Esophagus (tissue), 2 donors: ENCODE measurements around the gene BAG5. TPM values are rescaled to one million over a fixed set of nuclear protein-coding genes. Genes with fewer than 3 reads are reported as not detected.

Source experiments
- H3K27ac ChIP-seq, 2 donors: one replicate each; pipeline ENCODE4 v1.5.1; 2013; ENCODE audit warnings: low read depth in 2 of 2, mild to moderate bottlenecking in 2 of 2, inconsistent platforms in 1 of 2, low read length in 1 of 2, moderate library complexity in 1 of 2
- H3K27me3 ChIP-seq, 2 donors: one replicate each; pipeline ENCODE4 v1.6.1; 2013; ENCODE audit warnings: low read length in 2 of 2, control low read depth in 1 of 2, mild to moderate bottlenecking in 1 of 2; ENCODE audit not compliant: insufficient read depth in 2 of 2, control insufficient read depth in 1 of 2
- H3K36me3 ChIP-seq, 2 donors: one replicate each; pipeline ENCODE4 v1.6.1; 2013; ENCODE audit warnings: low read length in 1 of 2; ENCODE audit not compliant: control insufficient read depth in 2 of 2, insufficient read depth in 2 of 2
- H3K4me1 ChIP-seq, 2 donors: one replicate each; pipeline ENCODE4 v1.6.1; 2013; ENCODE audit warnings: low read length in 1 of 2; ENCODE audit not compliant: control insufficient read depth in 2 of 2, insufficient read depth in 2 of 2
- H3K4me3 ChIP-seq, 2 donors: one replicate each; pipeline ENCODE4 v1.5.1; 2013; ENCODE audit warnings: low read length in 2 of 2, mild to moderate bottlenecking in 2 of 2, low read depth in 1 of 2, moderate library complexity in 1 of 2
- H3K9me3 ChIP-seq, 2 donors: one replicate each; pipeline ENCODE4 v1.6.1; 2013; ENCODE audit warnings: mild to moderate bottlenecking in 2 of 2, low read depth in 1 of 2, low read length in 1 of 2, moderate library complexity in 1 of 2; ENCODE audit not compliant: control insufficient read depth in 2 of 2, insufficient read depth in 1 of 2
- WGBS, 2 donors: extraction: QIAGEN DNeasy Blood & Tissue Kit; methylation state at CpG; one replicate each; pipeline ENCODE4 v1.1.7; 2013; 5-methylcytosine and 5-hydroxymethylcytosine counted together
- polyA plus RNA-seq, 2 donors: library from polyadenylated mRNA; stranded (reverse); fragments of 200-250 nt; gene quantifications; one replicate each; pipeline ENCODE4 v1.2.3, GENCODE V29; 2013
- donor health status: healthy with polysubstance abuse.
- donor health status: Bipolar disorder and iron deficiency.

Gene BAG5
- polyA plus RNA-seq, 2 donors: 7.1 to 12.7 TPM

- H3K36me3 ChIP-seq: peaks cover 0 to 8% of the 10 kb centered on the region in 2 donors
- H3K27me3 ChIP-seq: no peaks in the 10 kb centered on the region
- WGBS, 2 donors: 60 to 66% methylated on average over 6 of the region's 6 CpGs
- no peaks in the 10 kb centered on the region for H3K9me3 ChIP-seq
- H3K4me1 ChIP-seq: peaks cover 2 to 7% of the 10 kb centered on the region in 2 donors
- H3K27ac ChIP-seq: no peak overlapping the region
- H3K4me3 ChIP-seq: no peak overlapping the region
Measured at GRCh38 chr14:103593577-103593976, 31.1 kb upstream of the BAG5 start.

DNA sequence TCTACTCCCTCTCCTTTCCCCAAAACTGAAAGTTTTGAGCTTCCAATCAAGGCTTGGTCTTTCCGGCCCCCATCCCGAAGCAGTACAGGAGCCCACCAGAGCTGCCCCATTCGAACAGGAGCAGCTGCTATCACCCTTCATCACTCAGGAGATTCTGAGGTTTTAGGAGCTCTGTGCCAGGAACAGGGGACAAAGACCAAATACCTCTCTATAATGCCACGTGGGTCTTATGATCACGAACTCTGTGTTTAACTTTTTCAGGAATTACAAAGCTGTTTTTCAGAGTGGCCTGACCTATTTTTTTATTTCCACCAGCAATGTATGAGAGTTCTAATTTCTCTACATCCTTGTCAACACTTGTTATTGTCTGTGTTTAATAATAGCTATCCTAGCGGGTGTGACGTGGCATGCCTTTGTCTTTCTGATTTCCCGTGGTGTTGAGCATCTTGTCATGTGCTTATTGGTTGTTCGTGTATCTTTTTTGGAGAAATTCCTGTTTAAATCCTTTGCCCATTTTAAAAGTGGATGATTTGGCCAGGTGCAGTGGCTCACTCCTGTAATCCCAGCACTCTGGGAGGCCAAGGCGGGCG, 22.0 kb upstream of the BAG5 start:
- Histone ChIP-seq H3K4me3 (no peak overlapping the region), H3K27ac (no peak overlapping the region), H3K36me3 (peaks cover 0 to 12% of the 10 kb centered on the region in 2 donors), H3K27me3 (no peaks in the 10 kb centered on the region), H3K4me1 (peaks cover 0 to 8% of the 10 kb centered on the region in 2 donors), H3K9me3 (no peaks in the 10 kb centered on the region)
- 86 to 88% methylated on average over 11 of the region's 11 CpGs for WGBS, 2 donors

DNA sequence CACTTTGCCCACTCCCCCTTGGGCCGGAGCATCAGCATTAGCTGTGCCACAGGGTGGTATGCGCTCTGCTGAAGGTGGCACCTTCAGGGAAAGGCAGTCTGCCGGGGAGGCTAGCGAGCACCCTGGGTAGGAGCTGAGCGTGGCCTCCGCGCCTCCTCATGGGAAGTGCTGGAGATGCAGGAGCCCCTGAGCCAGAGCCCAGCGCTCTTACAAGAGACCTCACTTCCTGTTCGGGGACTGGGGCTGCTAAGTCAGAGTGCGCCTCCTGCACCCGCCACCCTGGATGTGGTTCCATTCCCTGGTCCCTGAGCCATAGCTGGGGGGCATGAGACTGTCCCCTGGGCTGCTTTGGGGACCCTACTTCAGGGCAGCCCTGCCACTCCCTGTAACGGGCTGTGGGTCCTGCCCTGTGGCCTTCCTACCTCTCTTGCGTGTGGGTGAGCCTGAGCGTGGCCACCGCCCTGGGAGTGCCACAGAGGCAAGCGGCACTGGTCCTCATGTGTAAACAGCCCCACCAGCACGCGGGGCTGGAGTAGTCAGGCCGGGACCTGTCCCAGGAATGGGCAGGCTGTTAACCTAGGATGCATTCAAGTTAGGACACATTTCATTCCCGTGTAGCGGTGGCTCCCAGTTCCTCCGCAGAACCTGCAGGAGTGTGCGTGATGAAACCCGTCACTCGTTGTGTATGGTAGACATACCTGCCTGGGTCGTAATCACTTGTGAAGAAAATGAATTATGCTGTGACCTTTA, 19.7 kb upstream of the BAG5 start:
- H3K4me1 ChIP-seq: peaks cover 0 to 10% of the 10 kb centered on the region in 2 donors
- H3K27me3 ChIP-seq: no peaks in the 10 kb centered on the region
- peaks cover 0 to 14% of the 10 kb centered on the region in 2 donors for H3K36me3 ChIP-seq
- WGBS, 2 donors: 65 to 71% methylated on average over 26 of the region's 26 CpGs
- no peak overlapping the region for H3K4me3 ChIP-seq
- H3K27ac ChIP-seq: peak overlapping the region; percentile 67 to 77
- H3K9me3 ChIP-seq: no peaks in the 10 kb centered on the region

DNA sequence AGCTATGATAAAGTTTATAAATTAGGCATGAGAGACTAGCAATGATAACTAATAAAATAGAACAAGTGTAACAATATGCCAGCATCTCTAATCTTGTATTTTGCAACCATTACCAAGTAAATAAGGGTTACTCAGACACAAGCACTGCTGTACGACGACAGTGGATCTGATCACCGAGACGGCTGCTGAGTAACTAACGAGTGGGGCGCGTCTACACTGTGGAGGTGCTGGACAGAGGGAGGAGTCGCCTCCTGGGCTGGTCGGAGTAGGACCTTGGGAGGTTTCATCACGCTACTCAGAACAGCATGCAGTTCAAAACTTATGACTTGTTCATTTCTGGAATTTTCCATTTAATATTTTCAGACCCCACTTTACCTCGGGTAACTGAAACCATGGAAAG, 18.7 kb upstream of the BAG5 start:
- Histone ChIP-seq H3K36me3 (peaks cover 0 to 14% of the 10 kb centered on the region in 2 donors), H3K27ac (peak overlapping the region in 1 of 2 donors; percentile 47), H3K9me3 (no peaks in the 10 kb centered on the region), H3K4me1 (peaks cover 0 to 12% of the 10 kb centered on the region in 2 donors), H3K27me3 (no peaks in the 10 kb centered on the region), H3K4me3 (no peak overlapping the region)
- 85 to 91% methylated on average over 11 of the region's 11 CpGs for WGBS, 2 donors

DNA sequence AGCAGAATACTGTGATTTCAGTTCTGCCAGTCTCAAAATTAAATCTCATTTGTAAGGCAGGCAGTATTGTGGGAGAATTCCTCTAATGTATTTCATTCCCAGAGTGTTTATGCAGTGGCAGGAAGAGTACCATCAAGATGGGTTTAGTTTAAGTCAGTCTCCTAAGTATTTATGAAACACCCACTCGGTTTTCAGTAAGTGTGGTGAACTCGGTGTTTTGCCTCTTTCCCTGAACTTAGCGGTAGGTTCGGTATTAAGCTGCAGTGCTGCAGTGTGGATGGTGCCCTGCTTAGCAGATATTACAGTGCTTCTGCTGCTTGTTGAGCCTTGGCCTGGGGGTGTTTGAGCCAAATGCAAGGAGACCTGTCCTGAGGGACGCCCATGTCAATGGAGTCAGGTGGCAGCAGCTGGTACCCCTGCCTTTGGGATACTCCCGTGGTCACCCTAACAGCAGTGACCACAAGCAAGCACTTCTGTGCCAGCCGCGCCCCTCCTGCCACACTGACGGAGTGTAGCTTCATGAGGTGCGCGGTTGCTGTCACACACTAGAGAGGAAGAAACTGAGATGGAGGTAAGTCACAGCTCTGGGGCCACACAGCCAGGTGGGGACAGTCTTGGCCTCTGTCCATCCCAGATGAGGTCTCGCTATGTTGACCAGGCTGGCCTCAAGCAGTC, 16.1 kb upstream of the BAG5 start:
- Histone ChIP-seq H3K9me3 (no peaks in the 10 kb centered on the region), H3K27ac (no peak overlapping the region), H3K27me3 (no peaks in the 10 kb centered on the region), H3K36me3 (peaks cover 0 to 20% of the 10 kb centered on the region in 2 donors), H3K4me1 (peaks cover 2 to 19% of the 10 kb centered on the region in 2 donors), H3K4me3 (no peak overlapping the region)
- WGBS, 2 donors: 89 to 90% methylated on average over 12 of the region's 12 CpGs

DNA sequence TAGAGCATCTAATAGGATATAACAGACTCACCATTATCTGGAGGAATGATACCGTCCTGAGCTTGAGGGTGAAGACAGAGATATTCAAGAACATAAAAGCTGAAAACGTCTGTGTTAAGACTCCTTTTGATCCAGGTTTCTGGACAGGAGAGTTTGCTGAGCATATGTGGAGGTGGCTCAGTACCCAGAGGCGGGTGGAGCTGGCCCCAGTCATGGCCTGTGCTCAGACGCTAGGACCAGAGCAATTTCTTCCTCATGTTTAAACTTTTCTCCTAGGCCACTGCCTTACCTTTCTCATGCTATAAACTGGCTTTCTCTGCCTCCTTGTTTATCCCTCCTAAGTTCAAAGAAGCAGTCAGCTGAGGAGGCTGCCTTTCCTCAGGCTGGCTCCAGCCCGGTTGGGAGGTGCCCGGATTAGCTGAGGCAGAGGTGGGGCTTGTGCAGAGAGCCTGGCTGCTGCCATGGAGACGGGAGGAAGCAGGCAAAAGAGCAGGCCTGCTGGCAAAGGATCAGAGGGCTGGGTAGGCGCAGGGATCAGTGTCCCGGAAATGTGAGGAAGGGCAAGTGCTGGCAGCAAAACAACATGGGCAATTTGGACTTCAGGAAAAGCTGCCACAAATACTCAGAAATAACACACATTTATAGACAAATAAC, 14.0 kb upstream of the BAG5 start:
- Histone ChIP-seq H3K36me3 (peaks cover 0 to 14% of the 10 kb centered on the region in 2 donors), H3K27me3 (no peaks in the 10 kb centered on the region), H3K9me3 (no peaks in the 10 kb centered on the region), H3K4me1 (peaks cover 2 to 13% of the 10 kb centered on the region in 2 donors), H3K27ac (peak overlapping the region; percentile 55 to 91), H3K4me3 (no peak overlapping the region)
- 17 to 20% methylated on average over 9 of the region's 9 CpGs for WGBS, 2 donors

DNA sequence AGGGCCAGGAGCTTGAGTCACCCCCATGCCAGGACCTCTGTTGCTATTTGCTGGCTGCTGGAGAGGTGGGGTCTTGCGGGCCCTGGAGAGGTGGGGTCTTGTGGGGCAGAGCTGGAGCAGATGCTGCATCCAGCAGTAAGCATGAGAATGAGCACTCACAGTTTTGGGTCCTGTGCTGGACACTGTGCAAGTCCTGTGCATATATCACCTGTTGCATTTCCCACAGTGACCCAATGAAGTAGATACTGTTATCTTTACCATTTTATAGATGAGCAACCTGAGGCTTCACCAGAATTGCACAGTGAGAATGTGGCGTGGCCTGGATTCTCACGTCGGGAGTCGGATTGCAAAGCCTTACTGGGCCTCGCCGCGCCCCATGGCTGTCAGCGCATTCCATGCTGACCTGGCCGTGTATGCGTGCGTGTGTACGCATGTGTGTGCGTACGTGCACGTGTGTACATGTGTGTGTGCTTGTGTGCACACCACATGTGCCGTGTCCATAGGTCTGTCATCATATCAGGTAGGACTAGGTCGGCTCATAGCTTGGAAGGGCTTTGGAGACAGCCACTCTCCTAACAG, 12.3 kb upstream of the BAG5 start:
- Histone ChIP-seq H3K27me3 (no peaks in the 10 kb centered on the region), H3K27ac (peak overlapping the region in 1 of 2 donors; percentile 56), H3K4me3 (no peak overlapping the region), H3K36me3 (peaks cover 0 to 14% of the 10 kb centered on the region in 2 donors), H3K9me3 (no peaks in the 10 kb centered on the region), H3K4me1 (peaks cover 2 to 12% of the 10 kb centered on the region in 2 donors)
- 83 to 86% methylated on average over 18 of the region's 18 CpGs for WGBS, 2 donors

DNA sequence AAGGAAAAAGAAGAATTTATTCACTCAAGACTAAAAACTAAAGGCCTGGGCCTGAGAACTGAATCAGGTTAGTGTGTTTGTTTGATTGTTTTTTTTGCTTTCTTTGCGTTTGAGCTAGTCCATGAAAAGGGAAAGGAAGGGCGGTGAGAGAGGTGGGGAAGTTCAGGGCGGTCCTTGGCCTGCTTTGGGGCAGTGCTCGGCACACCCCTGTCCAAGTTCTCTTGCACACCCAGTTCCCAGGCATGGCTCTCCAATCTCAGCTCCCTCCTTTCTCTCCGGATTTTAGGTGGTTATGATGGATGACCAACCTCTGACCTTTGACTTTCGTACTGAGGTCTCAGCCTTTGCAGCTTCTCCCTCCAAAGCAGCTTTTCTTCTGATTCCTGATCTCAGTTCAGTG, 11.6 kb upstream of the BAG5 start:
- H3K27me3 ChIP-seq: no peaks in the 10 kb centered on the region
- H3K4me3 ChIP-seq: no peak overlapping the region
- 46 to 55% methylated on average over 6 of the region's 6 CpGs for WGBS, 2 donors
- H3K36me3 ChIP-seq: peaks cover 0 to 14% of the 10 kb centered on the region in 2 donors
- peak overlapping the region; percentile 27 to 56 for H3K27ac ChIP-seq
- no peaks in the 10 kb centered on the region for H3K9me3 ChIP-seq
- H3K4me1 ChIP-seq: peaks cover 2 to 12% of the 10 kb centered on the region in 2 donors

DNA sequence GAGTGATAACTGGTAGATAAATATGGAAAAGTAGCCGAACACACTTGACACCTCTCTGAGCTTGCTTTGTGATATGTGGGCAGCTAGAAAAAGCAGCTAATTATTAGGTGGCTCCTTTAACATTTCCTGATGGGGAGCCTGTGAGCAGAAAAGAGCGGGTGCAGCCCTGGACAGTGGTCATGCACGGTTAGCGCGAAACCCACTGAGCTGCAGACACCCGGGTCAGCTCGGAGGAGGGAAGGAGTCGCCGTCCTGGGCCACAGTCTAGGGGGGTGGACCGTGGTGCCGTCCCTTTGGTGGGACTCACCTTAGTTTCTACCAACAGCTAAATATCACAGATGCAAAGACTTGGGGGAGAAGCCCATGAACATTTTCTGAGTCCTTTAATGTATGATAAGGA, 7.0 kb upstream of the BAG5 start:
- peaks cover 0 to 2% of the 10 kb centered on the region in 2 donors for H3K4me1 ChIP-seq
- H3K27me3 ChIP-seq: no peaks in the 10 kb centered on the region
- H3K36me3 ChIP-seq: no peaks in the 10 kb centered on the region
- WGBS, 2 donors: 74 to 78% methylated on average over 11 of the region's 11 CpGs
- H3K9me3 ChIP-seq: no peaks in the 10 kb centered on the region
- H3K4me3 ChIP-seq: no peak overlapping the region
- H3K27ac ChIP-seq: no peak overlapping the region
